Measurements from ENCODE around the gene TXNL1. TPM values are rescaled to one million over a fixed set of nuclear protein-coding genes. Genes with fewer than 3 reads are reported as not detected.
A peak's percentile ranks its signal among the peaks of the same experiment; 100 is the strongest.

The TXNL1 gene
- total RNA-seq, 1 donor from 2014 or later, result 66.7 TPM

DNA sequence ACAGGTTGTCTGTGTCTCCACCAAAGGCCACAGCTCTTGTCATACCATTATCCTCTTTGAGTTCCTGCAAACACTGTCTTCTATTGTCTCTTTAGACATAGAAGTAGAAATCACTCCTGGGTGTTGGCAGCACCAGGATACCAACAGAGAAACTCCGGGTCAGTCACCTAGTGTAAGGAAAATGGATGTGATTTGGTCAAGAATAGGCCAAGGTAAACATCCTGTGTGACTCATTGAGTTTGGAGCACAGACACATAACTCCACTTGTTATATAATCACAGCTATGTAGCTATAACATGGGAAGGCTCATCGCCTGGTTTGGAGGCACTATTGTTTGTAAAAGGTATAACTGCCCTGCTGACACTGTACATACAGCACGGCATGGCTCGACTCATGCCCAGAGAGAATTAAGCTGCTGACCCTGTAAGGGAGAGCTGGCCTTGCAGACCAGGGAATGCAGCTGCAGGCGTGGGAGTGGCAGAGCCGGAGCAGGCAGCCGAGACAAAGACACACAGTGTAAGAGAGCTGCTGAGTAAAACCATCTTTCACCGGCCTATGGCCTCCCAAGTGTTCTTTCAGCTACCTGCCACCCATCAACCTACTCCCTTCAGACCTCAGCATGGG is 3.4 kb upstream of the TXNL1 start:
- Mint-ChIP-seq H3K27me3 (ENCODE audit: unreplicated experiment) (peaks cover 4% of the 10 kb centered on the region), H3K9me3 (ENCODE audit: unreplicated experiment) (peaks cover 9% of the 10 kb centered on the region), H3K27ac (ENCODE audit: unreplicated experiment) (no peak overlapping the region), H3K4me3 (ENCODE audit: unreplicated experiment) (no peak overlapping the region), H3K36me3 (ENCODE audit: unreplicated experiment) (no peaks in the 10 kb centered on the region), H3K4me1 (ENCODE audit: low read depth, unreplicated experiment) (peaks cover 13% of the 10 kb centered on the region)
- no peak for DNase-seq
- TF ChIP-seq, protein P1, sequence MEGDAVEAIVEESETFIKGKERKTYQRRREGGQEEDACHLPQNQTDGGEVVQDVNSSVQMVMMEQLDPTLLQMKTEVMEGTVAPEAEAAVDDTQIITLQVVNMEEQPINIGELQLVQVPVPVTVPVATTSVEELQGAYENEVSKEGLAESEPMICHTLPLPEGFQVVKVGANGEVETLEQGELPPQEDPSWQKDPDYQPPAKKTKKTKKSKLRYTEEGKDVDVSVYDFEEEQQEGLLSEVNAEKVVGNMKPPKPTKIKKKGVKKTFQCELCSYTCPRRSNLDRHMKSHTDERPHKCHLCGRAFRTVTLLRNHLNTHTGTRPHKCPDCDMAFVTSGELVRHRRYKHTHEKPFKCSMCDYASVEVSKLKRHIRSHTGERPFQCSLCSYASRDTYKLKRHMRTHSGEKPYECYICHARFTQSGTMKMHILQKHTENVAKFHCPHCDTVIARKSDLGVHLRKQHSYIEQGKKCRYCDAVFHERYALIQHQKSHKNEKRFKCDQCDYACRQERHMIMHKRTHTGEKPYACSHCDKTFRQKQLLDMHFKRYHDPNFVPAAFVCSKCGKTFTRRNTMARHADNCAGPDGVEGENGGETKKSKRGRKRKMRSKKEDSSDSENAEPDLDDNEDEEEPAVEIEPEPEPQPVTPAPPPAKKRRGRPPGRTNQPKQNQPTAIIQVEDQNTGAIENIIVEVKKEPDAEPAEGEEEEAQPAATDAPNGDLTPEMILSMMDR (IDR thresholded peaks at IDR 0.05; ENCODE audit: partially characterized antibody, unreplicated experiment), result no peak

DNA sequence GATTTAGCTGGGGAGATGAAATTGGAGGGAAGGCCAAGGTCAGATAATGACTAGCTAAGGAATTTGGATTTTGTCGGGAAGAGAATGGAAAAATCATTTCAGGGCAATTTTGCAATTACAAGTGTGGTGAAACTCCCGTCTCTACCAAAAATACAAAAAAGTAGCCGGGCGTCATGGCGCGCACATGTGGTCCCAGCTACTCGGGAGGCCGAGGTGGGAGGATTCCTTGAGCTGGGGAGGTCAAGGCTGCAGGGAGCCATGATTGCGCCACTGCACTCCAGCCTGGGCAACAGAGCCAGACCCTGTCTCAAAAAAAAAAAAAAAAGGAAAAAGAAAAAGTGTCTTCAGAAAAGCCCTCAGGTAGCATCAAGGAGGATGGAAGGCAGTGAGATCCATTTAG is 1.2 kb upstream of the TXNL1 start:
- Mint-ChIP-seq H3K27me3 (ENCODE audit: unreplicated experiment) (peaks cover 3% of the 10 kb centered on the region), H3K36me3 (ENCODE audit: unreplicated experiment) (no peaks in the 10 kb centered on the region), H3K27ac (ENCODE audit: unreplicated experiment) (peak overlapping the region; percentile 99), H3K4me3 (ENCODE audit: unreplicated experiment) (peak overlapping the region; percentile 99), H3K9me3 (ENCODE audit: unreplicated experiment) (peaks cover 9% of the 10 kb centered on the region), H3K4me1 (ENCODE audit: low read depth, unreplicated experiment) (peaks cover 24% of the 10 kb centered on the region)
- no peak for DNase-seq
- TF ChIP-seq, protein P1 (IDR thresholded peaks at IDR 0.05; ENCODE audit: partially characterized antibody, unreplicated experiment), result no peak

GRCh38 chr18:56639104-56639381 is 651 bp upstream of the TXNL1 start:
- Mint-ChIP-seq H3K27me3 (ENCODE audit: unreplicated experiment) (peaks cover 3% of the 10 kb centered on the region), H3K4me1 (ENCODE audit: low read depth, unreplicated experiment) (peaks cover 24% of the 10 kb centered on the region), H3K4me3 (ENCODE audit: unreplicated experiment) (peak overlapping the region; percentile 99), H3K9me3 (ENCODE audit: unreplicated experiment) (peaks cover 9% of the 10 kb centered on the region), H3K36me3 (ENCODE audit: unreplicated experiment) (no peaks in the 10 kb centered on the region), H3K27ac (ENCODE audit: unreplicated experiment) (peak overlapping the region; percentile 99)
- DNase-seq, result no peak
- TF ChIP-seq, protein P1 (IDR thresholded peaks at IDR 0.05; ENCODE audit: partially characterized antibody, unreplicated experiment), result no peak

- no peak for DNase-seq
- H3K27me3 Mint-ChIP-seq (ENCODE audit: unreplicated experiment), result peaks cover 3% of the 10 kb centered on the region
- H3K9me3 Mint-ChIP-seq (ENCODE audit: unreplicated experiment), result peaks cover 9% of the 10 kb centered on the region
- H3K4me3 Mint-ChIP-seq (ENCODE audit: unreplicated experiment), result peak overlapping the region; percentile 99
- TF ChIP-seq, protein P1 (IDR thresholded peaks at IDR 0.05; ENCODE audit: partially characterized antibody, unreplicated experiment), result no peak
- peaks cover 24% of the 10 kb centered on the region for H3K4me1 Mint-ChIP-seq (ENCODE audit: low read depth, unreplicated experiment)
- peak overlapping the region; percentile 99 for H3K27ac Mint-ChIP-seq (ENCODE audit: unreplicated experiment)
- H3K36me3 Mint-ChIP-seq (ENCODE audit: unreplicated experiment), result peaks cover 2% of the 10 kb centered on the region
Observed at GRCh38 chr18:56637711-56638231, 621 bp downstream of the TXNL1 start.

GRCh38 chr18:56637176-56637575 is 1.2 kb downstream of the TXNL1 start:
- TF ChIP-seq, protein P1 (IDR thresholded peaks at IDR 0.05; ENCODE audit: partially characterized antibody, unreplicated experiment), result no peak
- H3K27me3 Mint-ChIP-seq (ENCODE audit: unreplicated experiment), result peaks cover 3% of the 10 kb centered on the region
- H3K36me3 Mint-ChIP-seq (ENCODE audit: unreplicated experiment), result peaks cover 4% of the 10 kb centered on the region
- peak overlapping the region; percentile 99 for H3K27ac Mint-ChIP-seq (ENCODE audit: unreplicated experiment)
- no peak for DNase-seq
- peaks cover 24% of the 10 kb centered on the region for H3K4me1 Mint-ChIP-seq (ENCODE audit: low read depth, unreplicated experiment)
- H3K4me3 Mint-ChIP-seq (ENCODE audit: unreplicated experiment), result peak overlapping the region; percentile 99
- H3K9me3 Mint-ChIP-seq (ENCODE audit: unreplicated experiment), result peaks cover 9% of the 10 kb centered on the region
